A549 (cell line): Measurements from ENCODE around the gene INHBC. TPM values are rescaled to one million over a fixed set of nuclear protein-coding genes. Genes with fewer than 3 reads are reported as not detected.

ENCODE experiments used
- ATAC-seq, 2 experiments: fragments of 200-7000 bp in 1 of 2; fragments of >200 bp in 1 of 2; cut with Nextera tagmentation in 1 of 2; cut with Tn5 transposase in 1 of 2; 3 replicates each; pipeline versions ENCODE4 v1.8.0 to v1.9.1; 2018 to 2020; ENCODE audit warnings: mild to moderate bottlenecking in 1 of 2, moderate library complexity in 1 of 2
- CTCF ChIA-PET: fragments of 300-600 bp; sonication (Branson Sonifier 250); formaldehyde crosslinking; extraction: SDS; loops from one replicate; lab custom pipeline; 2021; ENCODE audit warnings: antibody characterized with exemption, inconsistent platforms; lab: Yijun Ruan, JAX
- POLR2A ChIA-PET: fragments of 350-600 bp; formaldehyde crosslinking; extraction: SDS; loops from one replicate; lab custom pipeline; 2021; ENCODE audit warnings: antibody characterized with exemption, inconsistent platforms; lab: Yijun Ruan, JAX
- DNase-seq, 2 experiments: peaks; one replicate each; pipeline versions ENCODE4 v3.0.0 to v3.0.0-alpha.2; 2011 to 2016; ENCODE audit warnings: low read depth in 1 of 2, low spot score in 1 of 2
- FAIRE-seq: peaks from 2 replicates; lab custom pipeline; 2011; peaks lifted over from hg19 to GRCh38; lab: Jason Lieb, UNC
- H3K27ac ChIP-seq, 2 experiments: fragments of >200 bp; sonication (Bioruptor Twin); formaldehyde crosslinking; 3 replicates each; pipeline ENCODE4 v1.5.1; 2016 to 2017
- H3K4me1 ChIP-seq: fragments of >200 bp; sonication (Bioruptor Twin); formaldehyde crosslinking; 3 replicates; pipeline ENCODE4 v1.6.1; 2016
- H3K4me2 ChIP-seq: fragments of >200 bp; sonication (Bioruptor Twin); formaldehyde crosslinking; 3 replicates; pipeline ENCODE4 v1.6.1; 2016
- H3K4me3 ChIP-seq: fragments of >200 bp; sonication (Bioruptor Twin); formaldehyde crosslinking; 3 replicates; pipeline ENCODE4 v1.5.1; 2016
- H3K9me3 ChIP-seq: fragments of >200 bp; sonication (Bioruptor Twin); formaldehyde crosslinking; 3 replicates; pipeline ENCODE4 v1.6.1; 2016
- CBX2 ChIP-seq: fragments of 200-600 bp; sonication (generic); IDR thresholded peaks from 2 replicates; pipeline ENCODE4 v1.6.1; 2016; ENCODE audit warnings: low read depth, mild to moderate bottlenecking, borderline replicate concordance
- CBX8 ChIP-seq: fragments of 200-600 bp; sonication (generic); IDR thresholded peaks from 2 replicates; pipeline ENCODE4 v1.6.1; 2016
- EHF ChIP-seq: fragments of 250-450 bp; sonication (Bioruptor Pico); IDR thresholded peaks from 2 replicates; pipeline ENCODE4 v1.5.0; 2020; ENCODE audit warnings: mild to moderate bottlenecking
- EP300 ChIP-seq, 2 experiments: fragments of >200 bp; sonication (Bioruptor Twin); formaldehyde crosslinking; IDR thresholded peaks; 2 replicates in 1 of 2; 3 replicates in 1 of 2; pipeline ENCODE4 v1.6.1; 2016 to 2017
- ESRRA ChIP-seq: fragments of 150-350 bp; IDR thresholded peaks from 2 replicates; pipeline ENCODE4 v1.6.1; 2014; ENCODE audit warnings: mild to moderate bottlenecking, low read length, borderline replicate concordance
- FOSB ChIP-seq: fragments of 250-450 bp; sonication (Bioruptor Pico); IDR thresholded peaks from 2 replicates; pipeline ENCODE4 v1.5.0; 2020; ENCODE audit warnings: mild to moderate bottlenecking, moderate library complexity
- FOXS1 ChIP-seq: fragments of 250-450 bp; sonication (Bioruptor Pico); IDR thresholded peaks from 2 replicates; pipeline ENCODE4 v1.5.0; 2020; ENCODE audit warnings: mild to moderate bottlenecking, moderate library complexity
- GATA3 ChIP-seq: IDR thresholded peaks from 2 replicates; pipeline ENCODE4 v1.6.1; 2012; ENCODE audit warnings: borderline replicate concordance
- HEYL ChIP-seq: fragments of 250-450 bp; sonication (Bioruptor Pico); IDR thresholded peaks from 2 replicates; pipeline ENCODE4 v1.8.0; 2021; ENCODE audit warnings: mild to moderate bottlenecking, moderate library complexity
- HOXA7 ChIP-seq: fragments of 250-450 bp; sonication (Bioruptor Pico); IDR thresholded peaks from 2 replicates; pipeline ENCODE4 v1.5.0; 2020; ENCODE audit warnings: mild to moderate bottlenecking, moderate library complexity
- HOXB5 ChIP-seq: fragments of 250-450 bp; sonication (Bioruptor Pico); IDR thresholded peaks from 2 replicates; pipeline ENCODE4 v1.5.0; 2020; ENCODE audit warnings: mild to moderate bottlenecking, moderate library complexity
- JUN ChIP-seq, 2 experiments: fragments of >200 bp; sonication (Bioruptor Twin); formaldehyde crosslinking; IDR thresholded peaks; 2 replicates in 1 of 2; 3 replicates in 1 of 2; pipeline ENCODE4 v1.6.1; 2016 to 2017
- JUNB ChIP-seq: fragments of >200 bp; sonication (Bioruptor Twin); formaldehyde crosslinking; IDR thresholded peaks from 2 replicates; pipeline ENCODE4 v1.6.1; 2016
- KDM1A ChIP-seq: fragments of 200-600 bp; sonication (generic); IDR thresholded peaks from 2 replicates; pipeline ENCODE4 v1.6.1; 2016; ENCODE audit warnings: low read depth, mild to moderate bottlenecking
- KDM5A ChIP-seq: fragments of 200-600 bp; sonication (generic); IDR thresholded peaks from 2 replicates; pipeline ENCODE4 v1.6.1; 2016; ENCODE audit warnings: antibody characterized with exemption, mild to moderate bottlenecking
- MAFK ChIP-seq: fragments of 450-650 bp; IDR thresholded peaks from 2 replicates; pipeline ENCODE4 v1.6.1; 2014; ENCODE audit not compliant: partially characterized antibody
- MYC ChIP-seq: IDR thresholded peaks from 2 replicates; pipeline ENCODE4 v1.6.1; 2012; ENCODE audit warnings: mild to moderate bottlenecking, inconsistent platforms, low read length, improper control_type of control experiment, borderline replicate concordance
- NFE2L2 ChIP-seq: fragments of 150-350 bp; conservative IDR thresholded peaks from 2 replicates; pipeline ENCODE4 v1.6.1; 2014; ENCODE audit warnings: low read length
- NR3C1 ChIP-seq: fragments of >200 bp; sonication (Bioruptor Twin); formaldehyde crosslinking; IDR thresholded peaks from 3 replicates; pipeline ENCODE4 v1.6.1; 2017
- PHF8 ChIP-seq: fragments of 200-600 bp; sonication (generic); IDR thresholded peaks from 2 replicates; pipeline ENCODE4 v1.6.1; 2016; ENCODE audit warnings: low read depth, mild to moderate bottlenecking, antibody characterized with exemption, moderate library complexity, borderline replicate concordance
- POLR2A ChIP-seq: IDR thresholded peaks from 2 replicates; pipeline ENCODE4 v1.6.1; 2012; ENCODE audit warnings: mild to moderate bottlenecking, low read length
- POLR2AphosphoS2 ChIP-seq: conservative IDR thresholded peaks from 2 replicates; pipeline ENCODE4 v1.6.1; 2012; ENCODE audit warnings: low read length, improper control_type of control experiment, inconsistent platforms
- RAD21 ChIP-seq, 2 experiments: fragments of >200 bp in 1 of 2; sonication (Bioruptor Twin) in 1 of 2; formaldehyde crosslinking in 1 of 2; IDR thresholded peaks in 1 of 2; conservative IDR thresholded peaks in 1 of 2; 2 replicates in 1 of 2; 3 replicates in 1 of 2; pipeline ENCODE4 v1.6.1; 2012 to 2018; ENCODE audit warnings: inconsistent platforms in 1 of 2
- SMC3 ChIP-seq: fragments of >200 bp; sonication (Bioruptor Twin); formaldehyde crosslinking; IDR thresholded peaks from 3 replicates; pipeline ENCODE4 v1.6.1; 2018; ENCODE audit warnings: inconsistent platforms
- SREBF2 ChIP-seq: fragments of 450-650 bp; IDR thresholded peaks from 2 replicates; pipeline ENCODE4 v1.6.1; 2014; ENCODE audit warnings: mild to moderate bottlenecking, moderate library complexity
- TFCP2L1 ChIP-seq: fragments of 250-450 bp; sonication (Bioruptor Pico); IDR thresholded peaks from 2 replicates; pipeline ENCODE4 v1.5.0; 2021; ENCODE audit warnings: mild to moderate bottlenecking
- ZSCAN20 ChIP-seq: fragments of 250-450 bp; sonication (Bioruptor Pico); IDR thresholded peaks from 2 replicates; pipeline ENCODE4 v1.8.0; 2022; ENCODE audit warnings: mild to moderate bottlenecking, moderate library complexity
- WGBS: methylation state at CpG from one replicate; pipeline ENCODE4 v1.1.6; 2017; ENCODE audit errors: missing lambda C conversion rate; 5-methylcytosine and 5-hydroxymethylcytosine counted together
- polyA plus RNA-seq, 4 experiments: library from polyadenylated mRNA; depleted of rRNA in 3 of 4; stranded (reverse); fragments of >200 nt; fragmentation: RNase III in 1 of 4; extraction: RNeasy Plus Mini Kit Qiagen cat#74134 plus additional on column Dnase treatment in 1 of 4; gene quantifications; 2 replicates in 3 of 4; 3 replicates in 1 of 4; pipeline ENCODE4 v1.2.3, GENCODE V29; 2011 to 2017
- TF ChIP-seq, protein P1 (sequence below): fragments of 150-350 bp; IDR thresholded peaks from 2 replicates; pipeline ENCODE4 v1.6.1; 2014; ENCODE audit warnings: low read depth, mild to moderate bottlenecking, low read length
- TF ChIP-seq, protein P2 (sequence below): fragments of 200-600 bp; sonication (generic); IDR thresholded peaks from 2 replicates; pipeline ENCODE4 v1.6.1; 2016; ENCODE audit warnings: antibody characterized with exemption, mild to moderate bottlenecking, moderate library complexity
- TF ChIP-seq, protein P3 (sequence below): fragments of 250-450 bp; sonication (Bioruptor Pico); IDR thresholded peaks from 2 replicates; pipeline ENCODE4 v1.5.0; 2021; ENCODE audit warnings: mild to moderate bottlenecking, moderate library complexity, borderline replicate concordance
- TF ChIP-seq, protein P4 (sequence below): fragments of >200 bp; sonication (Bioruptor Twin); formaldehyde crosslinking; IDR thresholded peaks from 3 replicates; pipeline ENCODE4 v1.6.1; 2016
- TF ChIP-seq, protein P5 (sequence below): IDR thresholded peaks from 2 replicates; pipeline ENCODE4 v1.6.1; 2012
- TF ChIP-seq, protein P6 (sequence below): IDR thresholded peaks from 2 replicates; pipeline ENCODE4 v1.6.1; 2012

INHBC gene
- polyA plus RNA-seq, 2 of the 4 experiments (the other 2 are of a cell fraction) = 0.08 TPM; not detected in 1

DNA sequence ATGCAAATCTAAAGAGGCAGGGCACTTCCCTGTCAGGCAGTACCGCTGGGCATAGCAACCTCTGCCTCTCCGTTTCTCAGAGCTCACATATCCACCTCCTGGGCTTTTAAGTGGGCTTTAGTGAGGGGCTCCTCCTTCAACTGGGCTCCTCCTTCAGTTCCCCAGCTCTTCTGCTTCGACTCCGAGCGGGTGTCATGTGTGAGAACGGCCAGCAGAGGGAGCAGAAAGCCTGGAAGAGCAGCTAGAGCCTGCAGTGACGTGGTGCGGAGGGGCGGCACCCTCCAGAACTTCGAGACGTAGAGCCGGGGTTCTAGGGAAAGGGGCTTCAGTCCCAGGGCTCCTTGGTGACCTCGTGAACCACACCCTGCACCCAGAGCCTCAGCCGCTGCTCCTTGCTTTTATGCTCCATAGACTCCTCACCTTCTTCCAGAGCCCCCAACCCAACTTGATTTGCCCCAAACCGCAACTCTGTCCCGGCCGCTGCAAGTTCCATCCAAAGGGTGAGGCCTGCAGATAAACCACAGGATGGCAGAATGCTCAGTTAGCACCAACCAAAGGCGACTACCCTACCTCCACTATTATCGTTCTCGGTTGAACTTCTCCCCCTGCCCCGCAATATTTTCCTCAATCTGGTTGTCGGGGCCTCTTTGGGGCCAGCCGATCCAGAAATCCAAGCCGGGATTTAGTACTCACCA is 24.6 kb downstream of the INHBC start:
- Histone ChIP-seq H3K27ac (peak overlapping the region; percentile 92 to 99), H3K4me2 (peak overlapping the region; percentile 97), H3K4me1 (peaks cover 52% of the 10 kb centered on the region), H3K9me3 (no peaks in the 10 kb centered on the region), H3K4me3 (peak overlapping the region; percentile 65)
- WGBS = 2% methylated on average over 24 of the region's 24 CpGs
- ChIA-PET CTCF (interaction anchor here (0.5 to 11.1 kb wide), 59 partner anchors 7 to 523 kb away, joined by 3 to 316 read pairs (median 4); partner anchors contain the start of genes AGAP2, ARHGAP9, INHBC and INHBE), POLR2A (interaction anchor here (1.0 kb wide), 2 partner anchors 29 to 61 kb away, joined by 3 to 5 read pairs; partner anchors contain the start of gene DDIT3)
- FAIRE-seq = peak; percentile 43
- peak; percentile 20 to 58 for ATAC-seq
- DNase-seq = peak; percentile 80 to 98
- TF ChIP-seq SMC3 = peak; percentile 74
- TF ChIP-seq FOXS1 (CRISPR knock-in tag) = no peak
- TF ChIP-seq HEYL (CRISPR knock-in tag) = no peak
- no peak for TF ChIP-seq HOXA7 (CRISPR knock-in tag)
- TF ChIP-seq JUN (IDR thresholded peaks at IDR 0.05) = peak in 1 of 2 experiments; percentile 56; a peak in 2 of 5 replicates
- no peak for TF ChIP-seq JUNB
- TF ChIP-seq, protein P1, sequence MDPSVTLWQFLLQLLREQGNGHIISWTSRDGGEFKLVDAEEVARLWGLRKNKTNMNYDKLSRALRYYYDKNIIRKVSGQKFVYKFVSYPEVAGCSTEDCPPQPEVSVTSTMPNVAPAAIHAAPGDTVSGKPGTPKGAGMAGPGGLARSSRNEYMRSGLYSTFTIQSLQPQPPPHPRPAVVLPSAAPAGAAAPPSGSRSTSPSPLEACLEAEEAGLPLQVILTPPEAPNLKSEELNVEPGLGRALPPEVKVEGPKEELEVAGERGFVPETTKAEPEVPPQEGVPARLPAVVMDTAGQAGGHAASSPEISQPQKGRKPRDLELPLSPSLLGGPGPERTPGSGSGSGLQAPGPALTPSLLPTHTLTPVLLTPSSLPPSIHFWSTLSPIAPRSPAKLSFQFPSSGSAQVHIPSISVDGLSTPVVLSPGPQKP = no peak
- no peak for TF ChIP-seq KDM5A
- no peak for TF ChIP-seq CBX8
- no peak for TF ChIP-seq ZSCAN20 (CRISPR knock-in tag)
- no peak for TF ChIP-seq NR3C1
- TF ChIP-seq, protein P2, sequence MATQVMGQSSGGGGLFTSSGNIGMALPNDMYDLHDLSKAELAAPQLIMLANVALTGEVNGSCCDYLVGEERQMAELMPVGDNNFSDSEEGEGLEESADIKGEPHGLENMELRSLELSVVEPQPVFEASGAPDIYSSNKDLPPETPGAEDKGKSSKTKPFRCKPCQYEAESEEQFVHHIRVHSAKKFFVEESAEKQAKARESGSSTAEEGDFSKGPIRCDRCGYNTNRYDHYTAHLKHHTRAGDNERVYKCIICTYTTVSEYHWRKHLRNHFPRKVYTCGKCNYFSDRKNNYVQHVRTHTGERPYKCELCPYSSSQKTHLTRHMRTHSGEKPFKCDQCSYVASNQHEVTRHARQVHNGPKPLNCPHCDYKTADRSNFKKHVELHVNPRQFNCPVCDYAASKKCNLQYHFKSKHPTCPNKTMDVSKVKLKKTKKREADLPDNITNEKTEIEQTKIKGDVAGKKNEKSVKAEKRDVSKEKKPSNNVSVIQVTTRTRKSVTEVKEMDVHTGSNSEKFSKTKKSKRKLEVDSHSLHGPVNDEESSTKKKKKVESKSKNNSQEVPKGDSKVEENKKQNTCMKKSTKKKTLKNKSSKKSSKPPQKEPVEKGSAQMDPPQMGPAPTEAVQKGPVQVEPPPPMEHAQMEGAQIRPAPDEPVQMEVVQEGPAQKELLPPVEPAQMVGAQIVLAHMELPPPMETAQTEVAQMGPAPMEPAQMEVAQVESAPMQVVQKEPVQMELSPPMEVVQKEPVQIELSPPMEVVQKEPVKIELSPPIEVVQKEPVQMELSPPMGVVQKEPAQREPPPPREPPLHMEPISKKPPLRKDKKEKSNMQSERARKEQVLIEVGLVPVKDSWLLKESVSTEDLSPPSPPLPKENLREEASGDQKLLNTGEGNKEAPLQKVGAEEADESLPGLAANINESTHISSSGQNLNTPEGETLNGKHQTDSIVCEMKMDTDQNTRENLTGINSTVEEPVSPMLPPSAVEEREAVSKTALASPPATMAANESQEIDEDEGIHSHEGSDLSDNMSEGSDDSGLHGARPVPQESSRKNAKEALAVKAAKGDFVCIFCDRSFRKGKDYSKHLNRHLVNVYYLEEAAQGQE = no peak
- no peak for TF ChIP-seq HOXB5 (CRISPR knock-in tag)
- peak; percentile 48; the same call in 1 of the 2 replicates for TF ChIP-seq PHF8
- no peak for TF ChIP-seq TFCP2L1 (CRISPR knock-in tag)
- no peak for TF ChIP-seq EP300 (IDR thresholded peaks at IDR 0.05)
- TF ChIP-seq ESRRA = 0 out of 2 replicates have a peak, but pooled peaks have one; percentile 1
- peak; percentile 83 to 87 for TF ChIP-seq RAD21 (conservative IDR thresholded peaks at IDR 0.05 in 1 of 2, IDR thresholded peaks at IDR 0.05 in 1 of 2)
- 0 out of 2 replicates have a peak, but pooled peaks have one; percentile 37 for TF ChIP-seq MYC
- no peak for TF ChIP-seq NFE2L2
- peak; percentile 53 for TF ChIP-seq POLR2A
- TF ChIP-seq, protein P3, sequence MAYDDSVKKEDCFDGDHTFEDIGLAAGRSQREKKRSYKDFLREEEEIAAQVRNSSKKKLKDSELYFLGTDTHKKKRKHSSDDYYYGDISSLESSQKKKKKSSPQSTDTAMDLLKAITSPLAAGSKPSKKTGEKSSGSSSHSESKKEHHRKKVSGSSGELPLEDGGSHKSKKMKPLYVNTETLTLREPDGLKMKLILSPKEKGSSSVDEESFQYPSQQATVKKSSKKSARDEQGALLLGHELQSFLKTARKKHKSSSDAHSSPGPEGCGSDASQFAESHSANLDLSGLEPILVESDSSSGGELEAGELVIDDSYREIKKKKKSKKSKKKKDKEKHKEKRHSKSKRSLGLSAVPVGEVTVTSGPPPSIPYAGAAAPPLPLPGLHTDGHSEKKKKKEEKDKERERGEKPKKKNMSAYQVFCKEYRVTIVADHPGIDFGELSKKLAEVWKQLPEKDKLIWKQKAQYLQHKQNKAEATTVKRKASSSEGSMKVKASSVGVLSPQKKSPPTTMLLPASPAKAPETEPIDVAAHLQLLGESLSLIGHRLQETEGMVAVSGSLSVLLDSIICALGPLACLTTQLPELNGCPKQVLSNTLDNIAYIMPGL = no peak
- peak; percentile 35; the same call in 1 of the 2 replicates for TF ChIP-seq GATA3
- TF ChIP-seq, protein P4, sequence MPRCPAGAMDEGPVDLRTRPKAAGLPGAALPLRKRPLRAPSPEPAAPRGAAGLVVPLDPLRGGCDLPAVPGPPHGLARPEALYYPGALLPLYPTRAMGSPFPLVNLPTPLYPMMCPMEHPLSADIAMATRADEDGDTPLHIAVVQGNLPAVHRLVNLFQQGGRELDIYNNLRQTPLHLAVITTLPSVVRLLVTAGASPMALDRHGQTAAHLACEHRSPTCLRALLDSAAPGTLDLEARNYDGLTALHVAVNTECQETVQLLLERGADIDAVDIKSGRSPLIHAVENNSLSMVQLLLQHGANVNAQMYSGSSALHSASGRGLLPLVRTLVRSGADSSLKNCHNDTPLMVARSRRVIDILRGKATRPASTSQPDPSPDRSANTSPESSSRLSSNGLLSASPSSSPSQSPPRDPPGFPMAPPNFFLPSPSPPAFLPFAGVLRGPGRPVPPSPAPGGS = peak; percentile 23; the same call in 2 of the 3 replicates
- TF ChIP-seq SREBF2 = no peak
- TF ChIP-seq KDM1A = no peak; the same call in 1 of the 2 replicates
- TF ChIP-seq POLR2AphosphoS2 = no peak
- TF ChIP-seq MAFK = no peak
- TF ChIP-seq CBX2 = no peak
- TF ChIP-seq, protein P5, sequence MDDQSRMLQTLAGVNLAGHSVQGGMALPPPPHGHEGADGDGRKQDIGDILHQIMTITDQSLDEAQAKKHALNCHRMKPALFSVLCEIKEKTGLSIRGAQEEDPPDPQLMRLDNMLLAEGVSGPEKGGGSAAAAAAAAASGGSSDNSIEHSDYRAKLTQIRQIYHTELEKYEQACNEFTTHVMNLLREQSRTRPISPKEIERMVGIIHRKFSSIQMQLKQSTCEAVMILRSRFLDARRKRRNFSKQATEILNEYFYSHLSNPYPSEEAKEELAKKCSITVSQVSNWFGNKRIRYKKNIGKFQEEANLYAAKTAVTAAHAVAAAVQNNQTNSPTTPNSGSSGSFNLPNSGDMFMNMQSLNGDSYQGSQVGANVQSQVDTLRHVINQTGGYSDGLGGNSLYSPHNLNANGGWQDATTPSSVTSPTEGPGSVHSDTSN = no peak
- no peak for TF ChIP-seq EHF (CRISPR knock-in tag)
- TF ChIP-seq FOSB = no peak
- TF ChIP-seq, protein P6, sequence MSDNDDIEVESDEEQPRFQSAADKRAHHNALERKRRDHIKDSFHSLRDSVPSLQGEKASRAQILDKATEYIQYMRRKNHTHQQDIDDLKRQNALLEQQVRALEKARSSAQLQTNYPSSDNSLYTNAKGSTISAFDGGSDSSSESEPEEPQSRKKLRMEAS = peak; percentile 71
